GM21390 (cell line): ENCODE data around the gene RPL37A.
"Not testable (repeated sequence)": the region's sequence is repeated elsewhere in the genome, so short reads cannot be mapped to it uniquely, and the experiment has no call there.

ENCODE experiments used
- ATAC-seq: cut with Tn5 transposase; IDR thresholded peaks from one replicate; pipeline ENCODE4 v1.9.1; 2021; ENCODE audit not compliant: unreplicated experiment

RPL37A gene

GRCh38 chr2:216516730-216517350 lies 18.2 kb downstream of the RPL37A start:
- no peak for ATAC-seq

GRCh38 chr2:216517447-216518225 lies 19.0 kb downstream of the RPL37A start:
- ATAC-seq = no peak

- not testable (repeated sequence) for ATAC-seq
Observed at GRCh38 chr2:216518566-216519119, 20.0 kb downstream of the RPL37A start.

GRCh38 chr2:216519154-216519762 lies 20.6 kb downstream of the RPL37A start:
- ATAC-seq = peak; percentile 67

- no peak for ATAC-seq
Observed at GRCh38 chr2:216520112-216520511, 21.5 kb downstream of the RPL37A start.

- no peak for ATAC-seq
Observed at GRCh38 chr2:216522892-216523502, 24.4 kb downstream of the RPL37A start.

GRCh38 chr2:216525972-216526371 lies 27.3 kb downstream of the RPL37A start:
- no peak for ATAC-seq

GRCh38 chr2:216526939-216527338 lies 28.3 kb downstream of the RPL37A start:
- no peak for ATAC-seq

- ATAC-seq = no peak
Observed at GRCh38 chr2:216527600-216527999, 29.0 kb downstream of the RPL37A start.

GRCh38 chr2:216532562-216532961 lies 33.9 kb downstream of the RPL37A start:
- ATAC-seq = no peak

GRCh38 chr2:216533609-216534008 lies 35.0 kb downstream of the RPL37A start:
- ATAC-seq = no peak

GRCh38 chr2:216534809-216535208 lies 36.2 kb downstream of the RPL37A start:
- ATAC-seq = no peak

GRCh38 chr2:216535454-216535995 lies 36.9 kb downstream of the RPL37A start:
- no peak for ATAC-seq

- no peak for ATAC-seq
Observed at GRCh38 chr2:216536734-216537210, 38.1 kb downstream of the RPL37A start.

- ATAC-seq = no peak
Observed at GRCh38 chr2:216537366-216537765, 38.7 kb downstream of the RPL37A start.

- no peak for ATAC-seq
Observed at GRCh38 chr2:216538538-216538937, 39.9 kb downstream of the RPL37A start.

- ATAC-seq = no peak
Observed at GRCh38 chr2:216539120-216539519, 40.5 kb downstream of the RPL37A start.

- ATAC-seq = peak; percentile 78
Observed at GRCh38 chr2:216539791-216540241, 41.2 kb downstream of the RPL37A start.

- no peak for ATAC-seq
Observed at GRCh38 chr2:216540920-216541319, 42.3 kb downstream of the RPL37A start.

- ATAC-seq = no peak
Observed at GRCh38 chr2:216541505-216541904, 42.9 kb downstream of the RPL37A start.

- ATAC-seq = no peak
Observed at GRCh38 chr2:216545359-216545758, 46.7 kb downstream of the RPL37A start.
